Epithelial cell of prostate (primary cell): ENCODE data around the gene SVIL.
"Not testable (repeated sequence)": the region's sequence is repeated elsewhere in the genome, so short reads cannot be mapped to it uniquely, and the experiment has no call there.

ENCODE experiments used
- DNase-seq: peaks from one replicate; pipeline ENCODE4 v3.0.0-alpha.2; 2011; ENCODE audit warnings: low read depth, low spot score
- H3K27ac ChIP-seq: fragments of 450-650 bp; 2 replicates; pipeline ENCODE4 v1.5.1; 2017; ENCODE audit warnings: mild to moderate bottlenecking

The SVIL gene

DNA sequence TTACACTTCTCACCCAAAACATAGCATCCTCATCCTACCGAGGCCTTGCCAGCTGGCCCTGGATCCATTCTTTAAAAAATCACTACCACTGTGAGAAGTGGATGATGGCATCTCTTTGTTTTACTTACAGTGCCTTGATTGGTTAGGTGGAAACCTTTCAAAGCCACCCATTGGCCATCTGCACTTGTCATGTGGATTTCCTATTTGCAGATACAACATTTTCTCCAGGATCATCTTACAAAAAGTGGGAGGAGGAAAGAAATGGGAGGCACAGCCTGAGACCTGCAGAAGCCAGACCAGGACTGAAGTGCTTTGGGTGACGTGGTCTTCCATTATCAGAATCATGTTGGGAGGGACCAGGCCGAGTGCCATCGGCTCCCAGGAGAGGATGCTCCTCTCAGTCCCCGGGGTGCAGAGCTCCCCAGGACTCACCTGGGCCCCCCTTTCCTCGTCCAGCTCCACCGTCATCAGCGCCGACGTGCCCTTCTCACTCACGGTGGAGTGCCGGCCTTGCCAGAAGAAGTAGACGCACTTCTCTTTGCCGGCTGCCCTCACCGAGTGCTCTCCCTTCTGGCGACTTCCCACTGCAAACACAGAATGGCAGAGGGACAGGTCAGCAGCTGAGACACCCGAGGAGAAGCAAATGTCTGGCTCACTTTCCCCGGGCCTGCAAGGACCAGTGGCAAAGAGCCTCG lies 161.2 kb downstream of the SVIL start:
- DNase-seq: no peak
- H3K27ac ChIP-seq: no peak overlapping the region

DNA sequence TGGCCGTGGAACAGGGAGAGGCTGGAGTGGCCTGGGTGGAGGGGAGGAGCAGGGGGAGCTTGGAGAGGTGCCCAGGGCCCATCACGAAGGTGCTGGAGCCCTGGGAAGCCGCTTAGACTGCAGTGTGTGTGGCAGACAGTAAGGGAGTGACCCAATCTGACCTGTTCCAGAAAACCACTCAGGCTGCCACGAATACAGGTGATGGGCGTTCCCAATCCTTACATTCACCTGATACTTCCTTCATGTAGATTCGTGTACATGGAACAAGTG lies 161.7 kb downstream of the SVIL start:
- no peak overlapping the region for H3K27ac ChIP-seq
- DNase-seq: no peak

DNA sequence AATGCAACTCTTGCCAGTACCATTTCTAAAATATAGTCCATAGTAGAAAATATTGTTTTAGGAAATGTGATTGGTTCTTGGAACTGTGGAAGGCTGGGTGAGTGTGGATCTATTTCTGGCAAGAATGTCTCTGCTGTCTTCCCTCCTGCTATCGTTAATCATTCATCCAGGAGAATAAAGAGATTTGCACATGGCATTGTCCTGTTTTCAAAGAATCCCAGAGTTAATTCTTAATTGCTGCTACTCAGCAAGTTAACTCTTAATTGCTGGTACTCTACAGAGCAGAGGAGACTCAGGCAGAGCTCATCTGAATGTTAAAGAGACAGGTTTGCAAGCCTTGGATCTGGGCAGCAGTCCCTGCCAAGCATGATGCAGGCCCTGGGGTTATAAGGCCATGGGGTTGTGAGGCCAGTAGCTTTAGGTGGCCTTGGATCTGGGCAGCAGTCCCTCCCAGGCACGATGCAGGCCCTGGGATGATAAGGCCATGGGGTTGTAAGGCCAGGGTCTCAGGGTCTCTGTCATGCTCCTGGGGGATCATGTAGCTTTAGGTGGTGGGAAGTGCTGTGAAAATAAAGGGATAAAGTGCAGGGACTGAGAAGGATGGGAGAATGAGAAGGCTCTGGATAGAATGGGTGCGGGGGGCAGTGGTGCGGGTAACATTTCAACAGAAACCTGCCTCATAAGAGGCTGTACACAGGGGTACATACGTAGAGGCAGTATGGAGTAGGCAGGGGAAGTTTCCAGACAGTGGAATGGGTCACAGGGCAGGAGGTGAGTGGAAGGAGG lies 162.3 kb downstream of the SVIL start:
- peak overlapping the region; percentile 37 for H3K27ac ChIP-seq
- no peak for DNase-seq

DNA sequence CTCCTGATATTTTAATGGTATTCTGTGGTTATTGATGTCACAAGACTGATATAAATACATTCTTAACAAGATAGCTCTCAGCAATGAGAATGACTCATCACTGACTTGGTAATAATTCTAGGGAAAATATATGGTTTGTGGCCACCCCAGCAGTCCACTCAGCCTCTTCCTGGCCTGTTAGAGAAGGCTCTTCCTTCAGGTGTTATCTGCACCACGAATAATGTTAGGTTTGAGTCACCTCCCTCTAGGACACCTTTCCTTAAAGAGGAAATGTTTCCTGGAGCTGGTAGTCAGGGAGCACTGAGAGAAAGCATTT lies 163.3 kb downstream of the SVIL start:
- DNase-seq: peak; percentile 60
- peak overlapping the region; percentile 37 for H3K27ac ChIP-seq

DNA sequence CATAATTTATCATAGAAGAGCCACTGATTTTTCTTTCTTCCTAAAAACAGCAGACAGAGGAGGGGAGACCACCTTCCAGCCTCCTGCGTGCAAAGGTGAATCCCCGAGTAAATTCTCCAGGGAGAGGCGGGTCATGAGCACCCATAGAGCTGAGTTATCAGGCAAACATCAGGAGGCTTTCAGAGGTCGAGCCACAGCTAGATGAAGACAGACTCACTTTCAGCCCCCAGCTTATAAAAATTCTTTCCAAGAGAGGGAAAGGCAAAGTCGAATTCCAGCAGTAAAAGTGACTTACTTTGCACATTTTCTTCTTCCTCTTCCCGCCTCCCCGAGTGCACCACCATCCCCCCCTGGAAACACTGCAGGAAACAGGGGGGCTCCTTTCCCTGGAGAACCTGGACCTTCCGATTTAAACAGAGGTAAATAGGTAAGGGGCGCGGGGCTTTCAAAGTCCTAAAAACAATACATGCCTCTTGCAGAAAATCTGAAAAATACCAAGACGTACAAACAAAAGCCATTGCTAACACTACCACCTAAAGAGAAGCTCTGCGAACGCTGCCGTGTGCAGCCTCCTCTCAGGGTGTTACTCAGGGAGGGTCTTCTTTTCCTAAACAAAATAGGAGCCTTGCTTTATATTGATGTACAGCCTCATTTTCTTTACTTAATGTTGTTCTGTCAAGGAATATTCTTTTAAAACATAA lies 163.8 kb downstream of the SVIL start:
- peak overlapping the region; percentile 37 for H3K27ac ChIP-seq
- no peak for DNase-seq

DNA sequence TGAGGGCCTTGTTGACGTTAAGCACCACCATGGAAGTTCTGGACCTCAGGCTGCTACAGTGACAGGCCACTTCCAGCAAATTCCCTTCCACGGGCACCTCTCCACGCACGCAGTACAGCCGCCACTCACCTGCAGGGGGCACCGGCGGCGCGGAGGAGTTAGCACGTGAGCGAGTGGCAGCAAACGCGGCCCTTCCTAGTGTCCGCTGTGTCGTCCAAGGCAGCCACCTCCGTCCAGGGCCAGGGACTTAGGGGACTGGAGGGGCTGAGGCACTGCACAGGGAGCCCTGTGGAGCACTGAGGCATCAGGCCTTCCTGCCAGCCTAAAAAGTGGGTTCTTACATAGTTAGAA lies 164.4 kb downstream of the SVIL start:
- no peak for DNase-seq
- no peak overlapping the region for H3K27ac ChIP-seq

DNA sequence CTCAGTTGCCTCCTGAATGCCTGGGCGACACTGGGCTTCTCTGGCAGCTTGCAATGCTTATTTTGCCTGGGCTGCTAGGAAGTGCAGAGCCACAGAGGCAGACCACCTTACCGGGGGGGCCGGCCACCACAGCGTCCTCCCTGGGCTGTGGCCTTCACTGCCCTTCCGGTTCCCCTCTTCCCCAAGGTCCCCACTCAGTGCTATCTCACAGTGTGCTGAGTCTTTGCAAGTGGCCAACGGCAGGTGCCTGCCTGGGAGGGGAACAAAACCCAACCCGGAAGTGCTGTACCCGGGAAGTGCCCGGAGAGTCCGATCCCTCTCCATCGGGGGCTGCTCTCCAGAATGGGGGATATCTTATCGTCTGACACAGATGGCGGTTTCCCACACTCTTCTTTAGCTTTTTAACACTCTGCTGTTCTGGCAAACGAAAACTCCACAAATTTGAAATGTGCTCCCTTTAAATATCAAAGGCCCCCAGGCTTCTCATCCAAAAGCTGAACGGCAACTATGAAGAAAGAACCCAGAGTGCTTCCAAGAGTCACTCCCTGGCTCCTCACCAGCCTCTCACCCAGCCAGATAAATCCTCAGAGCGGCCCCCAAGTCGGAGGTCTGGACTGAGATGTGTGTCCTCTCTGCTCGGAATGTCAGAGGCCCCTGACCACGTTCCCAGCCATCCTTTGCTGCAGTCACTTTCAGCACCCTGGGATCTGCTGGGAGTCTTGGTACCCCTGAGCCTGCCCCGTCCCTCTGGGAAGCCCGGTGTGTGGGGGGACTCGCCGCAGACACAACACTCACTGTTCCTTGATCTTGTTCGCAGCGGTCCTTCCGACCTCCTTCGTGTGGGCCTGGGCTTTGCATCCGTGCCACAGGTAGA lies 165.1 kb downstream of the SVIL start:
- DNase-seq: no peak
- no peak overlapping the region for H3K27ac ChIP-seq

DNA sequence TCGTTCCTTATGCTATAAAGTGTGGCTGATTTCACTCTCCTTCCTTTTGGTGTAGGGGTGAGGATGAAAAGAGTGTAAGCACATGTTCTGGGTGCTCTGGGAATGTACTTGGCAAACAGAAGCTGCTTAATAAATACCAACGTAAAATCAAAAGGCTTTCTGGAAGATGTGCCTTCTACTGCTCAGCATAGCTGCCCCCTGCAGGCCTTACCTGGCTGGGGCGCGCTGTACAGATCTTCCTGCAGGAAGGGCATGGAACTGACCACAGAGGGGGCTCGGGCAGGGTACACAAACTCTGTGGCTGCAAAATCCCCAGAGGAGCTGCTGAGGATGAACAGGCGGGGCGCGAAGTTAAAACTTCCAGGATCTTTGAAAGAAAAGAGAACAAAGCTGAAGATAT lies 169.4 kb downstream of the SVIL start:
- no peak for DNase-seq
- no peak overlapping the region for H3K27ac ChIP-seq

DNA sequence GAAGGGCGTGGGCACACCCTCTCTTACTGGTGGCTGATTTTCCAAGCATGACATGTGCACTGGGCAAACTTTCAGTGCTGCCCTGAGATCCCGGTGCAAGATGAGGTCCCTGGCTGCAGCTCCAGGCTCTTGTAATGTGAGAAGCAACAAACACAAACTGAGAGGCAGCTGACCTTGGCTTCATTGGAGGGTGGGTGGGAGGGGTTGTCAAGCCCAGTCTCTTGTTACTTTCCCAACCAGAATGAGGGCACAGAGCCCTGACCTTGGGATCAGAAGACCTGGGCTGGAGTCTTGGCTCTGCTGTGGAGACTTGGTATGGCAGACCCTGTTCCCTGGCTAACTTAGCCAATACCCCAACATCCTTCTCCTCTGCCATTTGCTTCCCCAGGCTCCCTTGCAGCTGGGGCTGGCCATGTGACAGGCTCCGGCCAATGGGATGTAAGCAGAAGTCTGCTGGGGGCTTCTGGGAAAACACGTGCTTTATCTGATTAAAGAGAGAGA lies 170.1 kb downstream of the SVIL start:
- DNase-seq, H3K27ac ChIP-seq: not testable (repeated sequence)

DNA sequence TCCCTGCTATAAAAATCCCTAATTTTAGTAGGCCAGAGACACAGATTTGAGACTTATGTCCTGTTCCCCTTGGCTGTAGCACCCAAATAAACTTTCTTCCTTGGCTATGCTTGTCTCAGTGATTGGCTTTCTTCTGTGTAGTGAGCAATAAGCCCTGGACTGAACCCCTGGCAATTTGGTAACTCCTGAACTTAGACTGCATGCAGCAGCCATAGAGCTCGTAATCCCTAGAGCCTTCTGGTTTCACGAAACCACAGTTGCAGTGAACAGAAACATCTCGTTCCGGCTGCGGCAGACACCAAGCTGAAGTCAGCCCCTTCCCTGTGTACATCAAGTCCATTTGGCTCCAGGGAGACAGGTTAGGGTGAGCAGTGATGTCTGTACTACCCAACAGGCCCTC lies 173.7 kb downstream of the SVIL start:
- H3K27ac ChIP-seq: no peak overlapping the region
- no peak for DNase-seq

DNA sequence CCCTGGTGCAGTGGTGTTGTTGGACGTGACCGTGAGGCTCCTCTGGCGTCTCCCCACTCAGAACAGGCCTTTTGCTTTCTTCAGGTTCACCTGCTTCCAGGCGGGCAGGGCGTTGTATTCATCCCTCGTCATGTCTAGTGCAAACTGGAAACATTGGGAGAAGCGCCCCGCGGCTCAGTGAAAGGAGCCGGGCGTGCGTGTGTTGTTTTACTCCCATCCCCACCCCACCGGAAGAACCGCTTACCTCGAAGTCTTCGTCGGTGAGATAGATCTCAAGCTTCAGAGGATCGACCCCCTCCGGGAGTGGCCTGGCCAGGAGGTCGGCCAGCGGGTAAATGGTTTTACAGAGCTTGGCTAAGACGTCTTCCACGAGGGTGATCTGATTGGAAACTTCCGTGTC lies 176.6 kb downstream of the SVIL start:
- not testable (repeated sequence) for DNase-seq, H3K27ac ChIP-seq

DNA sequence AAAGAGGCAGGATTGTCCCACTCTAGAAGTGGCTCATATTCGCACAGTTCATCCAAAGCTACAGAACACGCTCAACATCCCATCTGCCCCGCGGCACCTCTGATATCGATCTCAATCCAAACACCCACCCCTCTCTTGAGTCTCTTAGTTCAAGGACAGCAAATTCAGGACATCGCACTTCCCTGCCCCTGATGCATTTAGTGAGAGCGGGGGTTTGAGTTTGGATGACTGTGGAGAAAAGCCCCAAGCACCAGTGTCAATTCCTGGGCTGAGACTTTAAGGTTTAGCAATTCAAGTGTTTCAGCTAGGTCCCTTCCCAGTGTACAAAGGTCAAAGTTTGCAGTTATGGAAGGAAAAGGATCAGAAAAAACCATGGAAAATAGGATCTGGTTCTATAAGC lies 179.7 kb downstream of the SVIL start:
- H3K27ac ChIP-seq: no peak overlapping the region
- no peak for DNase-seq

DNA sequence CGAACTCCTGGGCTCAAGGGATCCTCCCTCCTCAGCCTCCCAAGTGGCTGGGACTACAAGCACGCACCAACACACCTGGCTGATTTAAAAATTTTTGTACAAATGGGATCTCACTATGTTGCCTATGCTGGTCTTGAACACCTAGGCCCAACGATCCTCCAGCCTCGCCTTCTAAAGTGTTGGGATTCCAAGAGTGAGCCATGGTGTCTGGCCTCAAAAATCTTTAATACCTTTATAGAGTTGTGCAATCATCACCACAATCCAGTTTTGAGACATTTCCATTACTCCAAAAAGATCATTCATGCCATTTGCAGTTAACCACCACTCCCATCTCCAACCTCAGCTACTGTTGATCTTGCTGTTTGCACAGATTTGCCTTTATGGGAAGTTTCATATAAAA lies 180.5 kb downstream of the SVIL start:
- H3K27ac ChIP-seq: no peak overlapping the region
- DNase-seq: no peak

DNA sequence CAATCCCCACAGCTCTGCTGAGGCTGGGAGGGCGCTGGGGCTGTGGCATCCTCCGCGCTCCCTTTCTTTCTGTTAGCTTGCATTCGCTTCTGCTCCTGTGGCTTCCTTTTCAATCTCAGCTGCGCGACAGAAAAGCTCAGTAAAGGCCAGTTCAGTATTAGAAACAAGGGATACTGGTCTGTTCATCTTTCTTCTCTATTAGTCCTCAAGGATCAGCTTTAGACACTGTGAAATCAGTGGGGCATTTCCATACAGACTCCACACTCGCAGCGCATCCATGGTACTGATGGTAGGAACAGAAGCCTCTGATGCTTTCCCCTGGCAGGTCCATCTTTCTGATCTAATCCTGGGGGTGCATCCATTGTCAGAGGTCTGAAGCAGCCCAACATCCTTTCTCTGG lies 182.2 kb downstream of the SVIL start:
- no peak for DNase-seq
- no peak overlapping the region for H3K27ac ChIP-seq

DNA sequence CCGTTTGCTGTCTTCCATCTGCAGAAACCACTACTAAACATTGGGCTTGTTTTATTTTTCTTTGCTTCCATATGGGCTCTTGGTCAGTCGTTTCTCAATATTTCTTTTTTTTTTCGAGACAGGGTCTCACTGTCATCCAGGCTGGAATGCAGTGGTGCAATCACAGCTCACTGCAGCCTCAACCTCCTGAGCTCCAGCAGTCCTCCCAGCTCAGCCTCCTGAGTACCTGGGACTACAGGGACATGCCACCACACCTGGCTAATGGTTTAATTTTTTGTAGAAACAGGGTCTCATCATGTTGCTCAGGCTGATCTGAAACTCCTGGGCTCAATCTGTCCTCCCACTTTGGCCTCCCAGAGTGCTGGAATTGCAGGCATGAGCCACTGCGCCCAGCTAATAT lies 182.8 kb downstream of the SVIL start:
- no peak for DNase-seq
- no peak overlapping the region for H3K27ac ChIP-seq

DNA sequence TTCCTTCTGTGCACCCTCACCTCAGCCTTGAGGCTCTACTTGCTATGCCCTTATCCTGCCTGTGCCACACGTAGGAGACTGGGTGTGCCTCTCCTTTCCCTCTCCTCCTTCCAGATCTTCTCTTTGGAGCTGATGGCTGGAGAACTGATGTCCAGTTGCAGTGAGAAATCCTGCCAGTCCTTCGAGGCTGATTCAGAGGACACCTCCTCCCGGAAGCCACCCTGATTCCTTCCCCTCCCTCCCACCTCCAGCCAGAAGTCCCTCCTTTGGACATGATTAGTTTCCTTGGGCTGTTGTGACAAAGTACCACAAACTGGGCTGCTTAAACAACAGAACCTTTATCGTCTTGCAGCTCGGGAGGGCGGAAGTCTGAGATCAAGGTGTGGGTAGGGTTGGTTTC lies 184.4 kb downstream of the SVIL start:
- DNase-seq: no peak
- no peak overlapping the region for H3K27ac ChIP-seq

DNA sequence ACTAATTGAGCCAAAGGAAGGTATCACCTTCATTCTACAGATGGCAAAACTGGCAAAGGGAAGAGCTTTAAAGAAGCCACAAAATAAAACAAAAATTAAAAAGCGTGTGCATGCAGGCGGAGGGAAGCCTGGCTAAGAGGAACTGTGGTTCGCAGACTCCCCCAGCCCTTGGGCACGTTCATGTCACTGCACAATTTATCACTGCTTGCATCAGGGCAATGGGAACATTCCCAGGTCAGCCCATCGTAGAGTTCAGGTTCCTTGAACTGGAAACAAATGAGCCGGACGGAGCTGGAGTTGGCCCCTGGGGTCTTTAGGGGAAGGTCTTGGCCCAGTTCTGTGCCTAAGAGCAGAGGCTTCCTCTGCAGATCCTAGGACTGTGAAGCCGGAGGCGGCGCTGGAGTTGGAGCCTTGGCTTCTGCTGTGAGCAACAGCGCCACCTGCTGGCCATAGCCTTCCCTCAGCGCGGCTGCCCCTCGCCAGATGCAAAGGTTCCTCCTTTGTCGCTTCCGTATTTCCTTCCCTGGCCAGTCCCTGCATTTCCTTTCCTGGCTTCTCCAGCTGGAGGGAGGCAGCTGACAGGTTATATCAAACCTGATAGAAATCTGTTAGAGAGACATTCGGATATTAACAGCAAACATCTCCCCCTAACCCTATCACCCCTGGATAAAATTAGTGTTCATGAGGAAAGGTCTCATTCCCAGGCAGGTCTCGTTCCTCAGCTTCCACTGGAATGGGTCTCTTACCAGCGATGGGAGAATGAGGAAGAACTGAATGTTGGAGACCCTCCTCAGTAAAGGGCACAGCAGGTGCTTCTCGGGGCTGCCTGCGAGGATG lies 185.8 kb downstream of the SVIL start:
- not testable (repeated sequence) for H3K27ac ChIP-seq, DNase-seq

DNA sequence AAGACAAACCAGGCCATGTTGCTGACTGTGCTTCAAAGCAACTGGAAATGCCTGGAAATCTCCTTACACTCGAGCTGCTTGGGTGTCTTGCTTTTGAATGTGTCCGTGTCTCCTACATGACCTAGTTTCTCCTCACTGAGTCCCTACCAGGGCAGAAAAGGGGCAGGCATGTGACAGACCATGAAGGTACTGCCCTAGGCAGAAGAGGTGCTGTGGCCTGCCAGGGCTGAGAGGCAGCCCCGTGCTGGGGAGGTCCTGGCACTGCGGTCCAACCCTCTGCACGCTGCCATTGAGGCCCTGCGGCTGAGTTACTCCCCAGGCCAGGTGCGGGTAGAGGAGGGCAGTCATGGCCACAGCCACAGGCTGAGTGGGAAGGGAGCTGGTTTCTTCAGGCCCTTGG lies 186.6 kb downstream of the SVIL start:
- DNase-seq: no peak
- H3K27ac ChIP-seq: no peak overlapping the region

DNA sequence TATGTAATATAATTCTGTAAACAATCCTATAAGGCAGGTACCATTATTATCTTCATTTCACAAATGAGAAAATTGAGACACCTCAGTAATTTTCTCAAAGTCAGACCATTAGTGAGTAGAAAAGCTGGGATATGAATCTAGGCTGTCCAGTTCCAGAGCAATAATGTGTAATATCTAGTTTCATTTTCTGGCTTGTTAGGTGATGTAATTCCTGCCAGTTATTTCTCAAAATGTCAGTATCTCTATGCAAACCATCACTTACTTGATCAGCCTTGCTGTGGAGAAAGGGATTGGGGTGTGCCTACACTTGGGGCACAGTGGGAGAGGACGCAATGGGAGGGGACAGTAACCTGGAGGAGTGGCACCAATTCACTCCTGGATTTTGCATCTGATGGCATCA lies 188.4 kb downstream of the SVIL start:
- DNase-seq: no peak
- H3K27ac ChIP-seq: peak overlapping the region; percentile 43
